LNCaP clone FGC (cell line): ENCODE results near the gene KIF6.

Experiments
- DNase-seq: peaks from one replicate; pipeline ENCODE4 v3.0.0-alpha.2; 2011; ENCODE audit warnings: low read depth
- H3K4me3 ChIP-seq: 2 replicates; pipeline ENCODE4 v1.5.1; 2011; ENCODE audit warnings: mild to moderate bottlenecking, low read depth, low read length, control low read depth
- CTCF ChIP-seq: IDR thresholded peaks from 2 replicates; pipeline ENCODE4 v1.5.1; 2012; ENCODE audit warnings: mild to moderate bottlenecking; ENCODE audit not compliant: control insufficient read depth, insufficient read depth; ENCODE audit errors: extremely low read depth

Gene KIF6

GRCh38 chr6:39357998-39358686 is 367.1 kb downstream of the KIF6 start:
- H3K4me3 ChIP-seq: no peak overlapping the region
- DNase-seq: peak; percentile 50
- TF ChIP-seq CTCF: no peak

DNA sequence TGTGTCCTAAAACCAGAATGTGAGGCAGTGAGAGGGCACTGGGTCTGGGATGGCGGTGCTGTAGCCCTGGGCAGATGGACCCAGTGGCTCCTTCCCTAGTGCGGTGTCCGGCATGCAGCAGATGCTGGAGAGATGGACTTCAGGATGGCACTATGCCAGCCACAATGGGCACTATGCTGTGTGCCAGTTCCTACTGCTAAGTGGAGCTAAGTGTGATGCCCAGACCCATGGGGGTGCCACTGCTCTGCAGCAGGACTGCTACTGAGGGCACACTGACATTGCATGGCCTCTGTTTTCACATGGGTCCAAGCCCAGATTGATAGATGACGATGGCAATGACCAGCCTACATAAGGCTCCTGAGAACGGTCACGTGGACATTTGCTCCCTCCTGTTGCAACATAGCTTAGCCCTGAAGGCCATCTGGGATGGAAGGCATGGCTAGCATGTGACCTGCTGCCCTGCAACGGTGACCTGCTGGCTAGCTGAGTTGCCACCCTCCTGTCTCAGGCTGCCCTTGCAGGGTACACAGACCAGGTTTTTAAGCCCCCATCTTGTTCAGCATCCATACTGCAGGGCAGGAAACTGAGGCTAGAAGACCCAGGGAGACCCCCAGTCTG is 371.4 kb downstream of the KIF6 start:
- DNase-seq: no peak
- no peak for TF ChIP-seq CTCF
- H3K4me3 ChIP-seq: no peak overlapping the region

DNA sequence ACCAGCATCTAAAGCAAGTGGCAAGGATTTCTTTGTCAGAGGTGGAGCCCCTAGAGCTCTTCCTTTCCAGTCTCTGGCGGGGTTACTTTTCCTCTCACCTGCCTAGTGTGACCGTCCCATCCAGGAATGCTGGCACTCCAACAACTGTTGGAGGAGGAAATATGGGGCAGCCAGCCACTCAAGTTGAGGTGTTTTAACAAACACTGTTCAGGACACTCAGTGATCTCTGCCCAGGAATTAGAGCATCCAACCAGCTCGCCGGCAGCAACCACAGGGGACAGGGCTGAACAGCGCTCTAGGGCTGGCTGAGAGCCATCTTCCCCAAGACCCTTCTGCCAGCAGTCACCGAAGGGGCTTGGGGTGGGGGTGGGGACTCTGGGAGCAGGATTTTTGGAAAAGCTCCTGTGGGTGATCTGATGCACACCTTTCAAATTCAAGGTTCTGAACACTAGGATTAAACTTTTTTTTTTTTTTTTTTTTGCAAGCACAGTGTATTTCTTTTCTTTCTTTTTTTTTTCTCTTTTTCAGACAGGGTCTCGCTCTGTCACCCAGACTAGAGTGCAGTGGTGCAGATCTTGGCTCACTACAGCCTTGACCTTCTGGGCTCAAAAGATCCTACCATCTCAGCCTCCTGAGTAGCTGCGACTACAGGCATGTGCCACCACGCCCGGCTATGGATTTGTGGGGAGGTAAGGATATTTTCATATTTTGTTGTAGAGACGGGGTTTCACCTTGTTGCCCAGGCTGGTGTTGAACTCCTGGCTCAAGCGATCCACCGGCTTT is 374.3 kb downstream of the KIF6 start:
- DNase-seq: no peak
- TF ChIP-seq CTCF: no peak
- no peak overlapping the region for H3K4me3 ChIP-seq

DNA sequence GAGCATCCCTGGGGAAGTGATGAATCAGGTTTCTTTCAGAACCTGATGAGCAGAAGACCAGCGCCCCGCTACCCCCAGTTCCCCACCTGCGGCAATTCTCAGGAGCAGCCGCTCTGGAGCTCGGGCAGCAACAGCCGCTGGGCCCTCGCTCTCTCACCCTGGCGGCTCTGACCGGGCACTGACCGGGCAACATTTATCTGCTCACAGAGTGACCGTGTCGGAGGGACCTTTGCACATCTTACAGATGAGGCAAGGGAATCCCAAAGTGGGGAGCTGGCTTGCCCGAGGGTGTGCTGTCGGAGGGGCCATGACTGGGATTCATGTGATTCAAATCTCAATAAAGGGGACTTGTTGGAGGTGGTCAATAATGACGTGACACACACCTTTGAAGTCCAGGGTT is 376.5 kb downstream of the KIF6 start:
- TF ChIP-seq CTCF: no peak
- no peak overlapping the region for H3K4me3 ChIP-seq
- DNase-seq: no peak

GRCh38 chr6:39347906-39348585 is 377.2 kb downstream of the KIF6 start:
- peak; percentile 87 for TF ChIP-seq CTCF
- no peak overlapping the region for H3K4me3 ChIP-seq
- no peak for DNase-seq

GRCh38 chr6:39347206-39347605 is 378.0 kb downstream of the KIF6 start:
- TF ChIP-seq CTCF: no peak
- no peak for DNase-seq
- no peak overlapping the region for H3K4me3 ChIP-seq
